Fibroblast of skin of left quadriceps (primary cell): Measurements from ENCODE around the gene ETS1.
A peak's percentile ranks its signal among the peaks of the same experiment; 100 is the strongest.

Experiments
- DNase-seq, 2 experiments: peaks; one replicate each; pipeline ENCODE4 v3.0.0-alpha.2; 2013; ENCODE audit warnings: low read depth in 2 of 2

Gene ETS1

DNA sequence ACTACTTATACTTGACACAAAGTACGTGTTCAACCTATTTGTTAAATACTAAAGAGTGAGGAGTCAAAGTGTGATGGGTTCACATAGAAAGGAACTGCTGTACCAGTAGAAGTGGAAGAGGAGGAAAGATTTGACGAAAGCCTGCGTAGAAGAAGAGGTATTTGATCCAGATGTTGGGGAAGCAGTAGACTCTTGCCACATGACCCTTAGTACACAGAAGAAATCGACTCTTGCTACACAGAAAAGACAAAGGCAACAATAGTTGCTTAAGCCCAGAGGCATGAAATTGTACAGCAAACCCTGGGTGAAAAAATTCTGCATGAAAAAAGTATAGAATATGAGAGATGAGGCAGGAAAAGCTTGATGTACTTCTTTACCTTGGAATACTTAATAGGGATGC lies 152.9 kb downstream of the ETS1 start:
- no peak for DNase-seq

DNA sequence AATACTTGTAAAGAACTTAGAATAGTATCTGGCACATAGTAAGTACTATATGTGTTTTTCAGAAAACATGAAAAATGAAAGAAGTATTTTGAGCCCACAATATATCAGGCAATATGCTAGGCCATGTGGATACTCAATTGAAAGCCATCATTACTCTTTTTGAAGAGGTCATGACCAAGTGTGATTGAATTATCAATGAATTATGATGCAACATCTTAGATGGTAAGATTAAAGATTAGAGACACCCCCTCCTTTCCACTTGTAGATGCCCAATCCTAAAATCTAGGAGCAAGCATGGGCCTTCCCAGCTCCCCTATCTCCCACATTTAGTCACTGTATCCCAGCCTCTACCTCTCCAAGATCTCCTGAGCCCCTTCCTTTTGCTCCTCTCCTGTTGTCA lies 154.4 kb downstream of the ETS1 start:
- DNase-seq = no peak

DNA sequence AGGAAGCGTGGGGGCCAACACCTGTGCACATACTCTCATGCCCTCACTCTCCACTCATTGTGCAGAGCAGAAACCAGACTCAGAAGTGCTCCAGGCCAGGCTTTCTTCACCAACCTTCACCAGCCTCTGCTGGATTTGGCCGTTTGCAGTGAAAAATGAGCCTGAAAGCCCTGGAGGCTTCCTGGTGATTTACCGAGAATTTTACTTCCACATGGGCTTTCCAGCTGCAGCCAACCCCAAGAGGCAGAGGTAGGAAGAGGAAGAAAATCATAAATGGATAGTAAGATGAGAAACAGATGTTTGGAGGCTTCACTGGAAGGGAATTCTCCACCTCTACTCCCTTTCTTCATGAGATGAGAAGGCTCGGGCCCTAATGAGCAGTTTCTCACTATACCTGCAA lies 155.4 kb downstream of the ETS1 start:
- no peak for DNase-seq

DNA sequence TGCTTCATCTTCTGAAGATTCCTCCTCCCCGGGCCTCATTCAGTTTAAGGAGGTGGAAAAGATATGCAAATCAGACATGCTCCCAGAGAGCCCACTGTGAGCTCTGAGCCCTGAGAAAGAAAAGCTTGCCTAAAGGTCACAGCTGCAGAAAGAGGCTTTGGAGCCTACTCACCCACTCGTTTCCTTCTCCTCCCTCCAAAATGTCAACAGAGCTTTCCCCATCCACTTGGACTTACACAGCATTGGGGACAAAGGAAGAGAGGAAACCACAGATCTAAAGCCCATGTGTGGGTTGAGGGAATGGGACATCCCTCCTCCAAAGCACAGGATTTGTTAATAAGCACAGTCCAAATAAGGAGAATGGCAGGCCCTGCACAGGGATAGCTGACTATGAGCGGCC lies 158.4 kb downstream of the ETS1 start:
- DNase-seq = no peak

DNA sequence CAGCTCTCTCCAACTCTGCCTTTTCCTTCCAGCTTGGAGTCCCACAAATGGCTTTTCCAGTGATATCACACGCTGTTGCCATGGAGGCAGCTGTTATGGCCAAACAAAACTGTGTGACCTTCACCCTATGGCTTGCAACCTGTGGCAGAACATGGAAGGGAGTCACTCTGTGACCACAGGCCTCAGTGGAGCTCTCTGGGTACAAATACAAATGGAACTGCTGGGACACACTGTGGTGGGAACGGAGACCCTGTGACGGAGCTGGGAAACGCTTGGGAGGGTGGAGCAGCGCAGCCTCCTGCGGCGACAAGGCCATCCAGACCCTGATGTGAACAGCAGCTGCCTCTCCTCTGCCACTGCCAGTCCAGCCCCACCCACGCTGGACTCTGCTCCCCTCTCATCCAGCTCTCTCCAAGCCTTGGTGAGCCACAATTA lies 162.5 kb downstream of the ETS1 start:
- DNase-seq = no peak

DNA sequence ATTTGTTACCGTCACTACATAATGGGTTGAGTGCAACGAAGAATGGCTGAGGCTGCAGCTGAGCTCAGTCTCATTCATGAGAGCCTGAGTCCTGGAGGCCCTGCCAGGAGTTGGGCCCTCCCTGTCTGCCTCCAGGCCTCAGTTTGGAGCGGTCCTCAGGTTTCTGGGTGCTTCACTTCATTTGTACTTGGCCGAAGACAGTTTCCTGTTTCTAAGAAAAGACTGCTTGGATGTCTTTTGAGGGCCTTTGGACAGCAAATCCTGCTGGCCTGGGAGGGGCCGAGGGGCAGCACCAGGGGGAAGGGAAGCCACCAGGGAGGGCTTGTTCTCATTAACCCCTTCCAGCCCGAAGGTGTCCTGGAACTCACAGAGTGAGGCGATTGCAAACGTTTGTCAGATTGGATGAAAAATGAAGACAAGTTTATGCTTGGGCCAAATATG lies 163.1 kb downstream of the ETS1 start:
- DNase-seq = no peak

DNA sequence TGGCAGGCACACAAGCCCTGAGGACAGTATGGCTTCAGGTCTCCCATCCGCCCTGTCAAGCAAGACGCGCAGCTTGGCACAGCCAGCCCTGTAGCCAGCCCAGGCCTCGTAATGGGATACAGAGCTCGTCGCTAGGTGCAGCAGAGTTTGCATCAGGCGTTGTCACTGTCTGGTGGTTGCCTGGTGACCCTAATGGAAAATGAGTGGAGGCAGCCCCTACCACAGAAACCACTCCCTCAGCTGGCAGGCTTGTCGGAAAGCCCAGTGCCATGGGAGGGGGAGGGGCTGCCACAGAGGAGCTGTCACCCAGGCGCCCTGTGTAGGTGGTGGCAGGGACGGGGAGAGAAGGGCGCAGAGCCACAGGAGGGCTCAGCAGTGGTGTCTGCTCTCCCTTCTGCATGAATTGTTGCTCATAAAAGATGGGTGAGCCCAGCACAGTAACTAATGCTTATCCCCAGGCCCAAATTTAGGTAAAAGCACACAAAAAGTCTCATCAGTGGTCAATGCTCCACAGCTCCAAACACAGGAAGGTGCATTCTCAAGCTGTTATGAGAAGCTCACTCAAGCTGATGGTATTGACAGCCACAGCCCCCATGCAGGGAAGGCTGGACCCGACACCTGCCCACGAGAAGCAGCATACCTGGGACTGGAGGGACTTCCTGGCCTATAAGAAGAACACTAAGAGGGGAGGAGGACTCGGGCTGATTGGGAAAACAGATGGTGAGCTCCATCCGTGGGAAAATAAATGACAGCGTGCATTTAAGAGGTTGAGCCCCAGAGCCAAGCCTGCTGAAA lies 164.6 kb downstream of the ETS1 start:
- DNase-seq = no peak

DNA sequence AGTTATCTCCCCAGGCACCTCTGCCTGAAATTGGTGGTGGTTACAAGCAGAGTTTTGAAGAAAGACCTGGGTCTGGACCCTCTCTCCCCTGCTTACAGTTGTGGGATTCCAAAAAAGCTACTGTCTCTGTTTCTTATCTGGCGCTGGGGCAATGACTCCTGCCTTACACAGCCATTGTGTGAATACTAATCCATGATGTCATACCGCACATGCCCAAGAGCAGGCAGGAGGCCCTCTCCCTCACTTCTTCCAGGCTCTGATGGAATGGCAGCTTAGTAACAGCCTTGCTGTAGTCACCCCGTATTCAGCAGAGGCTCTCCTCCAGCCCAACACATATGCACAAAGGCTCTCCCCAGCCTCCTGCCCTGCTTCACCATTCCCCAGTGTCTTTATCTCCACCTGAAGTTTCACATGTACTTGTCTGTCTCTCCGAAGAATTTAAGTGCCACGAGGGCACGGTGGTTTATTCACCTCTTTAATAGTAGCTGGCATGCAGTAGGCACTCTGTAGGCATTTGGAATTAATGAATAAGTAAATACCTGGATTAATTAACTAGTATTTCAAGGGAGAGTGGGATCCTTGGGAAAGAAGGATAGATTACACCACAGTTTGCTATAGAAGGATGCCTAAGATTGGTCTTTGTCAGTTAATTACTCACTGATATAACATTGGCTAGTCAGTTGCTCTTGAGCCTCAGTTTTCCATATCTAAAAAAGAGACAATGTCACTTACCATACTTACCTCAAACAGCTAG lies 165.6 kb downstream of the ETS1 start:
- DNase-seq = no peak

DNA sequence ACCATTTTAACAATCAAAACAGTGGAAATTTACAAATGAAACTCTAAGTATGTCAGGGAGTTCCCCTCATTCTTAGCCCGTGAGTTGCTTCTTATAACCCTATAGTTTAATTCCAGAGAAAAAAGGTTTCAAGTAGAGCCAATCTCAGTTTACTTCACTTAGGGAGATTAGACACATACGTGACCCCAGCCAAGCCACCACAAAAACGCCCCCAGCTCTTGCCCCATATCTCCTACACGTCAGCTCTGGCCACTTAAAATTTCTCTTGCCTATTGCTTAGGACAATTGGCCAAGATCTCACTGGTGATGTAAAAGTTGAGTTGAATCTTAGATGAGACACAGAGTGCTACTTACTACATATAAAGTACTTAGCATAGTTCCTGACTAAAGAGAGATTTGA lies 166.4 kb downstream of the ETS1 start:
- DNase-seq = no peak

DNA sequence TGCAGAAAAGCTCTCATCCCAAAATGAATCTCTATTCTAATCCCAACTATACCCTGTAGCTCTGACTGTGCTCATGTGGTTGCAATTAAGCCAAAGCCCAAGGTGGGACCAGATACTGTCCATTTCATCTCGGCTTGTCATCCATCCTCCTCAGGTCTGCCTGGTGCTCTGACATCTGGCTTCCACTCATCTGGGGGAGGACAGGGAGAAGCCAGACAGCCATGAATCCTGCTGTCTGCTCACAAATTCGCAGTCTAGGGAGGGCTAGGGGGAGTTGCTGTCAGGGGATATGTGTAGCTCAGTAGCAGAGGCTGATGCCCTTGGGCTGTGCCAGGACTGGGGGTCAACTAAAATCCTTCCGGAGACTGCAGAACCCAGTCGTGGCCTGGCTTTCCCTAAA lies 167.1 kb downstream of the ETS1 start:
- DNase-seq = no peak

DNA sequence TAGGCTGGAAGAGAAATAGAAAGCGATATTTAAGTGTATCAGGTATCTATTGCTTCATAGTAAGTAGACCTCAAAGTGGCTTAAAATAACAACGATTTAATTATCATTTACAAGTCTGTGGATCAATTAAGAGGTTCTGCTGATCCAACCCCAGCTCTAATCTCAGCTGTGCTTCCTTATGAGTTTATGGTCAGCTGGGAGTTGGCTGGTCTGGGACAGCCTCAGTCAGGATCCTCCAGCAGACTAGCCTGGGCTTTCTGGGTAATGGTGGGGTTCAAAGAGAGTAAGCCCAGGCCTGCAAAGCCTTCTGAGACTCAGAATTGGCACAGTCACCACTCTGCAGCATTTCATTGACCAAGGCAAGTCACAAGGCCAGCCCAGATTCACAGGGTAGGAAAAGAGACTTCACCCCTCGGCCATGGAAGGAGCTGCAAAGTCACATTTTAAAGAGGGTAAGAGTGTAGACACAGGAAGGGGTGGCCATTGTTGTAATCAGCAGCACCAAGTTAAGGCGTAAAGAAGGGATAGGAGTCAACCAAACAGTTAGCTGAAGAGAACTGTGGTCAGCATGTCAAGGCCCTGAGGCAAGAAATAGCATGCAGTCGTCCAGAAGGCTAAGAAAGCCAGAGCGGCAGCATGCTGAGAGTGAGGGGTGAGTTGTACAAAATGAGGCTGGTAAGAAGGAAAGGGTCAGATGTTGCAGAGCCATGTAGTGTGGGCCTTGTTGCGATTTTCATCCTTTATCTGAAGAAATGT lies 168.2 kb downstream of the ETS1 start:
- no peak for DNase-seq

DNA sequence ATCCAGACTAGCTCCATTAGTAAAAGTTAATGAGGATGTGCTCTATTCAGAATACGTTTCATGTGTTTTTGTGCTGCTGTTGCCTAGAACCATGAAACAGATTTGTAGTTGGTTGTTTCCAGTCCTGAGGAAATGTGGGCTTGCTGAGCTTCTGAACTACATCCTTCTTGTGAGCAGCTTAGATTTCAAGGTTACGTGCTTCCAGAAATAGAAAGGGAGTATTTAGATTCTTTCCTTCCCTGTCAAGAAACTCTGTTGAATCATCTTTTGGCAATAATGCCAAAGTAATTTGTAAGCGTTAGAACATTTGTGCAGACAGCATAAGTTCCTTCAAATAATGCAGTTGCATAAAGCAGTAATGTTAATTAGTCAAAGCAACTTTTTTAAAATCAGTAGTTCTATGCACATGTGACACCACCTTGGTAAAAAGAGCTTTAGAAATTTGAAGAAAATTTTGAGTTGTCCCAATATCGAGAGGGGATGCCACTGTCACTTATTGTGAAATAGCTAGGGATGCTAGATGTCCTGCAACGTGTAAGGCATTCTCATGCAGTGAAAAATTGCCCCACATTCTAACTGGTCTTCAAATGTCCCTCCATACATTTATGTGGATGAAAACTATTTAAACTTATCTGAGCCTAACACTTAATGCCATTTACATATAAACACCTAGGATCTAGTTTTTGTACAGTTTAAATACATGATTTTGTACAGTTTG lies 169.6 kb downstream of the ETS1 start:
- peak; percentile 82 to 84 for DNase-seq

DNA sequence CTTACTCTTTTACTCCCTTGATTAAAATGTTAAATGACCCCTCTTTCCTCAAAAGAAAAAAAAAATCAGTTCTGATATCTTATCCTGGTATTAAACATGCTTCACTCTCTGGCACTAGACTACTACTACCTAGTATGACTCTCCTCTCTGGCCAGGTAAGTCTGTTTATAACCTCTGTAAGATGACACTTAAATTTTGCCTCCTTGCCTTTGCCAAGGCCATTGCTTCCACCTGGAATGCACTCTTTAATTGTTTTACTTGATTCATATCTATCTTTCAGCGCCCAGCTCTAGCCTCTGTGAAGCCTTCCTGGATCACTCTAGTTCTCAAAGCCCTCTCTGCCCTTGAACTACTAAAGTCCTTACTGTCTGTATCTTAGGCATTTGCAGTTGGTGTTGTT lies 170.4 kb downstream of the ETS1 start:
- no peak for DNase-seq

DNA sequence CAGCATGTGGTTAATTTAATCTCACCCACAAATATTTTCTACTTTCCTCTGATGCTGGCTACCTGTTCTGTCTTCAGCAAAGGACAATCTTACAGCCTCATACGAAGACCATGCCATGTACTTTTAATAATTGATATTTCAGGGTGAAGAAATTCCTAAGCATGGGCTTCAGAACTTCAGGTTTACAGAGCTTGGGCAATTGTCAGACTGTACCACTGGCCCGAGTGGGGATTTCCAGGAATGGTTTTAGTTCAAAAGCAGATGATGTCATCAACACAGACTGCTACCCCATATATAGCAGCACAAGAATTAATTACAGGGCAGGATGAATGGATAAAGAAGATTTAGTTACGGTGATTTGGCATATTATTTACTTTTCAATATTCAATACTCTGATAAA lies 171.8 kb downstream of the ETS1 start:
- no peak for DNase-seq

DNA sequence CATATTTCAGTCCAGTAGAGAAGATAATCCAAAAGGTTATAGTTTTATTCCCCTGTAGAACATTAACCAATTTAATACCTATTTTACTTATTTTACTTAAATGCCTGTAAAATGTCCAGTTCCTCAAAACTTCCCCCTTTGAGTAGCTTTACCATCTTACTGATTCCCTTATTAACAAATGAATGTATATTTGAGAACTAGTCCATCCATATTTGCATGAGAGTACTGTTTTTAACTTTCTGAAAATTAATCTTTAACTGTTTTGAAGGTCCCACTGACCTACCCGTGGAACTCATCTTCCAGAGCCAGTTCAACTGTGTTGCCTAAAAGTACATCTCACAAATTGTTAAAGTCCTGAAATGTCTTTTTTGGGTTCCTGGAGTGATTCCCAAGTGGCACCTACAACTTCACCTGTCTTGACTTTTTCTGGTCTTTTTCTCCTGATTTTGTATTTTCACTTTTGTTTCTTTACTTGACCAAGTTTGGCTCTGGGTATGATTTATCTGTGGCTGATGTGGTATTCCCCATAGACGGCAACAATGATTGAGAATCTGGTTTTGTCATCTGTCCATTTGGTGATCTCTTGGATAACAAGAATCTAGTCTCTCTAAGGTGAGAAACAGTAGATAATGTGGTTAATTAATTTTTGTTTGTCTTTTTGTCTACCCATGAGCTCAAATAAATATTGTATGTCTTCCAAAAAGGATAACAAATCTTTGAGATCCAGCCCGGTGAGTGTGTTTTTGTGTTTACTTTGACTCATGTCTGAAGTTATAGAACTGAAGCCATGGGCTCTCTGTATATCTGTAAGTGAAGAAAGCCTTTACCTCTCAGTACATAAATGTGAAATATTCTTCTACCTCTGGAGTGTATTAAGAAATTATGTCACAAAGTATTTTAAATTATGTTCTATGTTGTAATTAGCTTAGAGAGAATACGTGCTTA lies 174.2 kb downstream of the ETS1 start:
- DNase-seq = no peak

DNA sequence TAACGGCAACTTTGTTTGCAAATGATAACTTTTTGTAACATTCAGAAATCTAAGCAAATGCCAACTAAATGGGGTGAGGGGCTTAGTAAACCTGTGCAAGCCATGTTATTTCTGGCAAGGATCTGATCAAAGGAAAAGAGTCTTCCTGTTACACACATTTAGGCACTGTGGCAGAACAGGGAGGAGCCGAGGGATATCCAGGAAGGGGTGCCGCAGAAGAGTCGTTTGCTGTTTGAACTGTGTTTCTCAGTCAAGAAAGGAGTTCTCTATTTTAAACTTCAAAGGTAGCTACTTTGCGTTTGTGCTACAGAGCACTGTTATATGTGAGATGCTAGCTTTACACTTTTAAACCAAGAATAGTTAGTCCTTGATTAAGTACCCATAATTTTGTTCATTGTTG lies 175.5 kb downstream of the ETS1 start:
- no peak for DNase-seq

DNA sequence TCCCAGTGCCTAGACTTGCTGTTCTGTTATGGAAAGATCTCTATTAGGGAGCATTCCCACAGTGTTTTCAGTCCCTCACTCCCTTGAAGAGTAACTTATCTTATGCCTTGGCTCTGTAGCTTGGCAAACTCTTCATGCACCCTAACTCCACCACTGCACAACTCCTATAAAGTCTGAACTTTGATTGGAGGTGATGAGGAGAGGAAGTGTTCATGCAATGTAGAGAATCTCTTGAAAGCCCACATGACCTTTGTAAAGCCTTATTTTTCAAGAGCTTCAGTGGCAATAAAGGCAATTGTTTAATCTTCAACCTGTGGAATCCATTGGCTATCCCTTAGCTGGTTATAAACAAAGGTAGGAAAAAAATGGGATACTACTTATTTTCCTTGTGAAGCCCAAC lies 176.2 kb downstream of the ETS1 start:
- DNase-seq = no peak

DNA sequence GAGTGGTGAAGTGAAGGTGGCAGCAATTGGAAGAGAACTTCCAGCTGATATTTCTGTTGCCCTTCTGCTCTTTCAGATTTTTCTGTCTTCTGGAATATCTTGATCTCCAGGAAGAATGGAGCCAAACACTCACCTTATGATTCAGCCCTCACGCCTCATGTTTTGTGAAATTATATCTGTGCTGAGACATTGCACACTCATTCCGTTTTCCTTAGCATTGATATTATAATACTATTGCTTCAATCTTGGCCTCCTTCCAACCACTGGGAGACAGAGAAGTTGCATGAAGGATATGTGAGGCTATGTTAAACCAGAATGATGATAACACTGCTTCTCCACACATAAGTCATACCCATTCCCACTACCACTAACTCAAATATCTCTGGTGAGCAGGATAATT lies 177.9 kb downstream of the ETS1 start:
- peak; percentile 80 to 83 for DNase-seq
